Endothelial cell of umbilical vein (primary cell): ENCODE data around the gene IMPA2. TPM values are rescaled to one million over a fixed set of nuclear protein-coding genes. Genes with fewer than 3 reads are reported as not detected.

ENCODE experiments used
- BruUV-seq: library from RNA; stranded (reverse); fragments of 400-500 nt; replicated peaks from 2 replicates; lab custom pipeline; 2021; lab: Mats Ljungman, UMichigan
- CTCF ChIA-PET: fragments of 300-600, 350-600 bp; sonication (Branson Sonifier 250); formaldehyde crosslinking; loops from one replicate; lab custom pipeline; 2021; ENCODE audit warnings: antibody characterized with exemption, inconsistent platforms; lab: Charles Lee
- POLR2A ChIA-PET: fragments of 300-600, 350-600 bp; sonication (Branson Sonifier 250); formaldehyde crosslinking; loops from one replicate; lab custom pipeline; 2021; ENCODE audit warnings: antibody characterized with exemption, inconsistent platforms; lab: Charles Lee
- DNase-seq: peaks from one replicate; pipeline ENCODE4 v3.0.0-alpha.2; 2011; ENCODE audit warnings: low read depth, low spot score
- FAIRE-seq: peaks from 2 replicates; lab custom pipeline; 2011; peaks lifted over from hg19 to GRCh38; lab: Jason Lieb, UNC
- H2AFZ ChIP-seq: 2 replicates; pipeline ENCODE4 v1.6.0; 2012; ENCODE audit warnings: low read depth, low read length, control low read depth, inconsistent platforms
- H3K27ac ChIP-seq: 2 replicates; pipeline ENCODE4 v1.5.1; 2011; ENCODE audit warnings: low read depth, mild to moderate bottlenecking, control low read depth, low read length, moderate library complexity; ENCODE audit not compliant: insufficient read depth
- H3K27me3 ChIP-seq, 2 experiments: 2 replicates each; pipeline versions ENCODE4 v1.6.0 to v1.6.1; 2011; ENCODE audit warnings: low read length in 2 of 2, mixed read lengths in 1 of 2; ENCODE audit not compliant: control insufficient read depth in 2 of 2, insufficient read depth in 2 of 2
- H3K36me3 ChIP-seq, 2 experiments: 2 replicates in 1 of 2; 3 replicates in 1 of 2; pipeline ENCODE4 v1.5.1; 2011; ENCODE audit warnings: low read length in 2 of 2, mild to moderate bottlenecking in 1 of 2, moderate library complexity in 1 of 2; ENCODE audit not compliant: control insufficient read depth in 2 of 2, insufficient read depth in 2 of 2; ENCODE audit errors: extremely low read depth in 1 of 2
- H3K4me1 ChIP-seq: 3 replicates; pipeline ENCODE4 v1.5.1; 2011; ENCODE audit warnings: mild to moderate bottlenecking, low read length; ENCODE audit not compliant: control insufficient read depth, insufficient read depth; ENCODE audit errors: extremely low read depth
- H3K4me2 ChIP-seq: 2 replicates; pipeline ENCODE4 v1.6.1; 2011; ENCODE audit warnings: low read length, control low read depth, mixed read lengths; ENCODE audit not compliant: insufficient read depth
- H3K4me3 ChIP-seq, 3 experiments: fragments of 200-600 bp in 1 of 3; sonication (generic), shearing (Covaris generic) in 1 of 3; replicated peaks in 1 of 3; 2 replicates each; pipeline ENCODE4 v1.5.1; 2011 to 2016; ENCODE audit warnings: control low read depth in 3 of 3, low read length in 3 of 3, mild to moderate bottlenecking in 2 of 3, inconsistent platforms in 1 of 3, low read depth in 1 of 3, moderate library complexity in 1 of 3; ENCODE audit not compliant: insufficient read depth in 1 of 3
- H3K79me2 ChIP-seq: 2 replicates; pipeline ENCODE4 v1.6.0; 2012; ENCODE audit warnings: low read length, inconsistent platforms; ENCODE audit not compliant: control insufficient read depth, insufficient read depth
- H3K9ac ChIP-seq: replicated peaks from 2 replicates; pipeline ENCODE3; 2011; ENCODE audit warnings: low read length, control low read depth; ENCODE audit not compliant: insufficient read depth; ENCODE audit errors: extremely low read depth
- H3K9me1 ChIP-seq: replicated peaks from 3 replicates; pipeline ENCODE4 v1.6.0; 2011; ENCODE audit warnings: mild to moderate bottlenecking, low read length; ENCODE audit not compliant: control insufficient read depth, insufficient read depth; ENCODE audit errors: extremely low read depth
- H3K9me3 ChIP-seq: replicated peaks from 2 replicates; pipeline ENCODE4 v1.5.1; 2012; ENCODE audit warnings: low read length, inconsistent platforms; ENCODE audit not compliant: control insufficient read depth, insufficient read depth
- H4K20me1 ChIP-seq: replicated peaks from 2 replicates; pipeline ENCODE3; 2011; ENCODE audit warnings: mild to moderate bottlenecking, low read length; ENCODE audit not compliant: control insufficient read depth, insufficient read depth; ENCODE audit errors: extremely low read depth
- EZH2 ChIP-seq: IDR thresholded peaks from 2 replicates; pipeline ENCODE4 v1.6.1; 2012; ENCODE audit warnings: borderline replicate concordance, low read depth, mild to moderate bottlenecking, moderate library complexity, low read length, inconsistent platforms; ENCODE audit not compliant: severe bottlenecking
- FOS ChIP-seq: IDR thresholded peaks from 2 replicates; pipeline ENCODE4 v1.6.1; 2011; ENCODE audit warnings: mild to moderate bottlenecking, low read length, moderate library complexity, borderline replicate concordance; ENCODE audit not compliant: insufficient read depth
- GATA2 ChIP-seq: IDR thresholded peaks from 2 replicates; pipeline ENCODE4 v1.7.0; 2011; ENCODE audit warnings: low read depth, mild to moderate bottlenecking, moderate library complexity, mixed read lengths, low read length; ENCODE audit not compliant: insufficient read length, insufficient read depth
- JUN ChIP-seq: IDR thresholded peaks from 2 replicates; pipeline ENCODE4 v1.6.1; 2011; ENCODE audit warnings: borderline replicate concordance, low read depth; ENCODE audit not compliant: insufficient read length, insufficient read depth
- MYC ChIP-seq: IDR thresholded peaks from one replicate; pipeline ENCODE4 v1.6.1; 2011; ENCODE audit warnings: mild to moderate bottlenecking, low read depth, low read length
- POLR2A ChIP-seq: IDR thresholded peaks from 2 replicates; pipeline ENCODE4 v1.6.1; 2012; ENCODE audit warnings: low read depth, mild to moderate bottlenecking, control low read depth, low read length
- POLR2AphosphoS5 ChIP-seq: IDR thresholded peaks from 2 replicates; pipeline ENCODE4 v1.6.1; 2012; ENCODE audit warnings: low read depth, mild to moderate bottlenecking, control low read depth, low read length, moderate library complexity; ENCODE audit not compliant: insufficient read depth
- dilution Hi-C: fragments of 300-500 bp; cut with MboI; formaldehyde crosslinking; loops from one replicate; pipeline ENCODE4 v1.15.0; 2019; ENCODE audit warnings: low sequenced_read_pairs; ENCODE audit not compliant: extremely low pct_ligation_motif_present
- intact Hi-C: fragments of 100-400 bp; cut with micrococcal nuclease; formaldehyde crosslinking; loops from one replicate; pipeline ENCODE4 v1.10.0; 2022
- polyA plus RNA-seq, 4 experiments: library from polyadenylated mRNA; depleted of rRNA in 3 of 4; stranded (reverse) in 3 of 4; unstranded in 1 of 4; fragments of >200 nt; gene quantifications; 2 replicates each; pipeline versions ENCODE4 v1.2.1 to v1.2.3, GENCODE V29; 2011 to 2012; ENCODE audit warnings: missing spikeins in 1 of 4
- total RNA-seq: library from RNA; stranded (reverse); gene quantifications from 2 replicates; pipeline ENCODE4 v1.2.3, GENCODE V29; 2021
- TF ChIP-seq, protein P1 (sequence below): IDR thresholded peaks from 2 replicates; pipeline ENCODE4 v1.6.1; 2011; ENCODE audit not compliant: insufficient read depth, insufficient read length
- TF ChIP-seq, protein P2 (sequence below), 2 donors: IDR thresholded peaks; 1 replicate in 1 of 2; 2 replicates in 1 of 2; pipeline ENCODE4 v1.5.1; 2011; ENCODE audit warnings: low read length in 2 of 2, mild to moderate bottlenecking in 2 of 2, moderate library complexity in 2 of 2, control low read depth in 1 of 2, inconsistent platforms in 1 of 2, low read depth in 1 of 2; ENCODE audit not compliant: insufficient read depth in 1 of 2; ENCODE audit errors: extremely low read depth in 1 of 2

IMPA2 gene
- total and polyA plus RNA-seq, 2 donors (not counting 3 experiments of a cell fraction or from before 2014, with no cell fraction given), result 6.1 to 8.0 TPM

DNA sequence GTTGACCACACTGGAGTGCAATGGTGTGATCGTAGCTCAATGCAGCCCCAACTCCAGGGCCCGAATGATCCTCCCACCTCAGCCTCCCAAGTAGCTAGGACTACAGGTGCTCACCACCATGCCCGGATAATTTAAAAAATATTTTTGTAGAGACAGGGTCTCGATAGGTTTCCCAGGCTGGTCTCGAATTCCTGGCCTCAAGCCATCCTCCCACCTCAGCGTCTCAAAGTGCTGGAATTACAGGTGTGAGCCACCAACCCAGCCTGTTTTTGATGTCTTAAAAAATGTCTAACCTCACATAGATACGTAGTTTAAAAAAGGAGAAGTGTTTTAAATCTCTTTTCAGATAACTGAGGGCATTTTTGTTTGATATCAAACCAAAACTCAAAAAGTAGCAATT is 37.6 kb downstream of the IMPA2 start:
- H3K4me3 ChIP-seq, result no peak overlapping the region
- dilution Hi-C loops (no loop called here), intact Hi-C loops (no loop called here)
- DNase-seq (no peak), FAIRE-seq (no peak)
- TF ChIP-seq, protein P1, sequence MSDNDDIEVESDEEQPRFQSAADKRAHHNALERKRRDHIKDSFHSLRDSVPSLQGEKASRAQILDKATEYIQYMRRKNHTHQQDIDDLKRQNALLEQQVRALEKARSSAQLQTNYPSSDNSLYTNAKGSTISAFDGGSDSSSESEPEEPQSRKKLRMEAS, result no peak
- TF ChIP-seq EZH2 (no peak), MYC (no peak), JUN (no peak), POLR2AphosphoS5 (no peak), GATA2 (no peak), POLR2A (no peak), FOS (no peak)
- TF ChIP-seq, protein P2, sequence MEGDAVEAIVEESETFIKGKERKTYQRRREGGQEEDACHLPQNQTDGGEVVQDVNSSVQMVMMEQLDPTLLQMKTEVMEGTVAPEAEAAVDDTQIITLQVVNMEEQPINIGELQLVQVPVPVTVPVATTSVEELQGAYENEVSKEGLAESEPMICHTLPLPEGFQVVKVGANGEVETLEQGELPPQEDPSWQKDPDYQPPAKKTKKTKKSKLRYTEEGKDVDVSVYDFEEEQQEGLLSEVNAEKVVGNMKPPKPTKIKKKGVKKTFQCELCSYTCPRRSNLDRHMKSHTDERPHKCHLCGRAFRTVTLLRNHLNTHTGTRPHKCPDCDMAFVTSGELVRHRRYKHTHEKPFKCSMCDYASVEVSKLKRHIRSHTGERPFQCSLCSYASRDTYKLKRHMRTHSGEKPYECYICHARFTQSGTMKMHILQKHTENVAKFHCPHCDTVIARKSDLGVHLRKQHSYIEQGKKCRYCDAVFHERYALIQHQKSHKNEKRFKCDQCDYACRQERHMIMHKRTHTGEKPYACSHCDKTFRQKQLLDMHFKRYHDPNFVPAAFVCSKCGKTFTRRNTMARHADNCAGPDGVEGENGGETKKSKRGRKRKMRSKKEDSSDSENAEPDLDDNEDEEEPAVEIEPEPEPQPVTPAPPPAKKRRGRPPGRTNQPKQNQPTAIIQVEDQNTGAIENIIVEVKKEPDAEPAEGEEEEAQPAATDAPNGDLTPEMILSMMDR (IDR thresholded peaks at IDR 0.05; ENCODE audit: extremely low read depth in 1 of 2, insufficient read depth in 1 of 2, low read depth in 1 of 2, low read length in 2 of 2), result no peak
- no peaks in the 10 kb centered on the region for H3K4me1 ChIP-seq
- H3K9ac ChIP-seq, result no peak overlapping the region
- CTCF ChIA-PET, result interaction anchor here (0.6 to 1.3 kb wide), 5 partner anchors 13 to 286 kb away, joined by 3 to 4 read pairs (median 3); no protein-coding TSS in a partner anchor
- no peak overlapping the region for H3K4me2 ChIP-seq
- H3K9me1 ChIP-seq, result no peaks in the 10 kb centered on the region
- H3K27ac ChIP-seq, result no peak overlapping the region
- no peak overlapping the region for H2AFZ ChIP-seq
- POLR2A ChIA-PET, result no interaction called here
- no peaks in the 10 kb centered on the region for H4K20me1 ChIP-seq
- H3K36me3 ChIP-seq, result no peaks in the 10 kb centered on the region
- no peaks in the 10 kb centered on the region for H3K27me3 ChIP-seq
- no TSS peak for BruUV-seq
- H3K9me3 ChIP-seq, result no peaks in the 10 kb centered on the region
- no peaks in the 10 kb centered on the region for H3K79me2 ChIP-seq
